SK-N-SH treated with all-trans-retinoic acid at 6 μM for 48 hours (cell line): ENCODE measurements around the gene NDUFAF2.

Experiments
- ATAC-seq: fragments of 200-7000 bp; cut with Tn5 transposase; 3 replicates; pipeline ENCODE4 v1.9.1; 2020; ENCODE audit warnings: mild to moderate bottlenecking, moderate library complexity
- ARNTL ChIP-seq: fragments of 450-650 bp; formaldehyde crosslinking; IDR thresholded peaks from 2 replicates; pipeline ENCODE4 v1.5.0; 2020; ENCODE audit warnings: low read depth, mild to moderate bottlenecking, moderate library complexity, borderline replicate concordance
- BACH2 ChIP-seq: fragments of 250-450 bp; sonication (Bioruptor Pico); IDR thresholded peaks from 2 replicates; pipeline ENCODE4 v1.9.0; 2021; ENCODE audit warnings: mild to moderate bottlenecking, borderline replicate concordance
- CSDC2 ChIP-seq: fragments of 250-450 bp; sonication (Bioruptor Pico); IDR thresholded peaks from 2 replicates; pipeline ENCODE4 v1.5.0; 2020; ENCODE audit warnings: mild to moderate bottlenecking, moderate library complexity
- GLIS3 ChIP-seq: fragments of 250-450 bp; sonication (Bioruptor Pico); IDR thresholded peaks from 2 replicates; pipeline ENCODE4 v1.5.0; 2020; ENCODE audit warnings: mild to moderate bottlenecking, moderate library complexity
- OSR1 ChIP-seq: fragments of 250-450 bp; sonication (Bioruptor Pico); IDR thresholded peaks from 2 replicates; pipeline ENCODE4 v1.8.0; 2022; ENCODE audit warnings: moderate library complexity, mild to moderate bottlenecking, inconsistent platforms
- POU6F1 ChIP-seq: fragments of 250-450 bp; sonication (Bioruptor Pico); IDR thresholded peaks from 2 replicates; pipeline ENCODE4 v1.8.0; 2021; ENCODE audit warnings: low read depth, mild to moderate bottlenecking, moderate library complexity, borderline replicate concordance
- PPARA ChIP-seq: fragments of 250-450 bp; sonication (Bioruptor Pico); IDR thresholded peaks from 2 replicates; pipeline ENCODE4 v1.5.0; 2020; ENCODE audit warnings: mild to moderate bottlenecking, borderline replicate concordance
- RARB ChIP-seq: fragments of 250-450 bp; sonication (Bioruptor Pico); IDR thresholded peaks from 2 replicates; pipeline ENCODE4 v1.8.0; 2021; ENCODE audit warnings: mild to moderate bottlenecking, moderate library complexity
- SNAI2 ChIP-seq: fragments of 250-450 bp; sonication (Bioruptor Pico); IDR thresholded peaks from 2 replicates; pipeline ENCODE4 v1.5.0; 2020; ENCODE audit warnings: mild to moderate bottlenecking, moderate library complexity
- TCF4 ChIP-seq: fragments of 250-450 bp; sonication (Bioruptor Pico); IDR thresholded peaks from 2 replicates; pipeline ENCODE4 v1.8.0; 2021; ENCODE audit warnings: mild to moderate bottlenecking, moderate library complexity, borderline replicate concordance
- ZC3H10 ChIP-seq: fragments of 250-450 bp; sonication (Bioruptor Pico); IDR thresholded peaks from 2 replicates; pipeline ENCODE4 v1.5.1; 2021; ENCODE audit warnings: mild to moderate bottlenecking, moderate library complexity
- ZFP3 ChIP-seq: fragments of 250-450 bp; sonication (Bioruptor Pico); IDR thresholded peaks from 2 replicates; pipeline ENCODE4 v1.5.0; 2020; ENCODE audit warnings: mild to moderate bottlenecking, moderate library complexity
- ZFP30 ChIP-seq: fragments of 450-650 bp; formaldehyde crosslinking; IDR thresholded peaks from 2 replicates; pipeline ENCODE4 v1.5.0; 2022; ENCODE audit warnings: mild to moderate bottlenecking, moderate library complexity
- ZNF565 ChIP-seq: fragments of 450-650 bp; formaldehyde crosslinking; conservative IDR thresholded peaks from 2 replicates; pipeline ENCODE4 v1.5.0; 2020; ENCODE audit warnings: low read depth, mild to moderate bottlenecking, moderate library complexity
- ZNF70 ChIP-seq: fragments of 450-650 bp; formaldehyde crosslinking; IDR thresholded peaks from 2 replicates; pipeline ENCODE4 v1.5.0; 2020; ENCODE audit warnings: mild to moderate bottlenecking, moderate library complexity
- ZNF8 ChIP-seq: fragments of 450-650 bp; formaldehyde crosslinking; IDR thresholded peaks from 2 replicates; pipeline ENCODE4 v1.5.0; 2020; ENCODE audit warnings: mild to moderate bottlenecking, moderate library complexity
- TF ChIP-seq, protein P1 (sequence below): fragments of 250-450 bp; sonication (Bioruptor Pico); IDR thresholded peaks from 2 replicates; pipeline ENCODE4 v1.5.1; 2021; ENCODE audit warnings: mild to moderate bottlenecking, moderate library complexity
- TF ChIP-seq, protein P2 (sequence below): fragments of 250-450 bp; sonication (Bioruptor Pico); IDR thresholded peaks from 2 replicates; pipeline ENCODE4 v1.8.0; 2020; ENCODE audit warnings: mild to moderate bottlenecking, moderate library complexity, borderline replicate concordance
- TF ChIP-seq, protein P3 (sequence below): fragments of 250-450 bp; sonication (Bioruptor Pico); IDR thresholded peaks from 2 replicates; pipeline ENCODE4 v1.5.1; 2020; ENCODE audit warnings: low read depth, mild to moderate bottlenecking, moderate library complexity
- TF ChIP-seq, protein P4 (sequence below): fragments of 250-450 bp; sonication (Bioruptor Pico); IDR thresholded peaks from 2 replicates; pipeline ENCODE4 v1.5.0; 2020; ENCODE audit warnings: mild to moderate bottlenecking, moderate library complexity

NDUFAF2 gene

DNA sequence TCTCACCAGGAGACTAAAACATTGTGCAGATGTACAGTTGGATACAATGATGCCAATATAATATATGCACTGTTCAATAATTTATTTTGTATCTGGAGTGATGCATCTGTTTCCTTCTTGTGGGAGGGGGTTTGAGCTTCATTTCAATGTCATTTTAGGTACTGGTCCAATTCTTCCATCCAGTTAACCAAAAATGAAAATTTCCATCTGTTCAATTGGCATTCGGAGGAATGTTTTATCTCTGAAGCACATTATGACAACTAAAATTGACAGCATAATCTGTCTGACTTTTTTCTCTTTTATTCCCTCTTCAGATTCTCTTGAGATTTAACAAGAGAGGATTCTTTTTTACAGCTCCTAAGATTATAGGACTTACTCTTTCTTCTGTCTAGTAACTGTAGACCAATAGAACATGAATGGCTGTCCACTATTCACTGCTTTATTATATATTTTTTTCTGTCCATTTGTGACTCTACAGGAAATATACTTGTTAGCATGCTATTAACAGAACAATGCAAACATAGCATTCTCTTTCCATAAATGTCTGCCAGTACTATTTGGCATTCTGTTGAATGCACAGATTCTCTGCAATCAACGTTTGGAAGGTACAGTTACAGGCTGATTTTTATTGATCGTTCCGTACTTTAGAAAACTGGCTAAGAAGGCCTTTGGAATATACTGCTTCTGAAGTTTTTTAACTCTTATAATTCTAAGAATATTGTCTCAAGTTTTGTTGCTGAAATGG, 57.8 kb downstream of the NDUFAF2 start:
- ATAC-seq: no peak
- TF ChIP-seq ZNF565: no peak

DNA sequence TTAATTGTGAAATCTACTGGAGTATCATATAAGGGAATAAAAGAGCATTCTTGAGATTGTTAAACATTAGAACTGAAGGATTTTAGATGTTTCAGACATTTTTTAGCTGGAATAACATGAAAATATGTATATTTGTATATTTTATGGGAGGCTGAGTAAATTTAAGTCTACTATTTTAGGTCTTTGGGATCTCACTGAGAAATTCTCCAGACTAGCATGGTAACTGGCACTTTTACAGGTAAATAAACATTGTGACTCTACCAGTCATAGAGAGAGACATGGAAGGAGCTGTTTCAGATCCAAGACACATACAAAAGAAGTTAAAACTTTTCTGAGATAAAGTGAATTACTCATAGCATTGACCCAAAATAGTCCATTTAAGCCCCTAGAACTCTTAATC, 59.4 kb downstream of the NDUFAF2 start:
- TF ChIP-seq ZC3H10 (CRISPR knock-in tag): no peak
- TF ChIP-seq POU6F1 (CRISPR knock-in tag): no peak
- no peak for TF ChIP-seq OSR1 (CRISPR knock-in tag)
- no peak for TF ChIP-seq GLIS3 (CRISPR knock-in tag)
- TF ChIP-seq ZFP30 (CRISPR knock-in tag): no peak
- no peak for TF ChIP-seq ZNF8 (CRISPR knock-in tag)
- TF ChIP-seq, protein P1, sequence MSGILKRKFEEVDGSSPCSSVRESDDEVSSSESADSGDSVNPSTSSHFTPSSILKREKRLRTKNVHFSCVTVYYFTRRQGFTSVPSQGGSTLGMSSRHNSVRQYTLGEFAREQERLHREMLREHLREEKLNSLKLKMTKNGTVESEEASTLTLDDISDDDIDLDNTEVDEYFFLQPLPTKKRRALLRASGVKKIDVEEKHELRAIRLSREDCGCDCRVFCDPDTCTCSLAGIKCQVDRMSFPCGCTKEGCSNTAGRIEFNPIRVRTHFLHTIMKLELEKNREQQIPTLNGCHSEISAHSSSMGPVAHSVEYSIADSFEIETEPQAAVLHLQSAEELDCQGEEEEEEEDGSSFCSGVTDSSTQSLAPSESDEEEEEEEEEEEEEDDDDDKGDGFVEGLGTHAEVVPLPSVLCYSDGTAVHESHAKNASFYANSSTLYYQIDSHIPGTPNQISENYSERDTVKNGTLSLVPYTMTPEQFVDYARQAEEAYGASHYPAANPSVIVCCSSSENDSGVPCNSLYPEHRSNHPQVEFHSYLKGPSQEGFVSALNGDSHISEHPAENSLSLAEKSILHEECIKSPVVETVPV (CRISPR knock-in tag): no peak
- no peak for TF ChIP-seq ARNTL (CRISPR knock-in tag)
- TF ChIP-seq BACH2 (CRISPR knock-in tag): no peak
- no peak for TF ChIP-seq ZNF70 (CRISPR knock-in tag)
- TF ChIP-seq, protein P2, sequence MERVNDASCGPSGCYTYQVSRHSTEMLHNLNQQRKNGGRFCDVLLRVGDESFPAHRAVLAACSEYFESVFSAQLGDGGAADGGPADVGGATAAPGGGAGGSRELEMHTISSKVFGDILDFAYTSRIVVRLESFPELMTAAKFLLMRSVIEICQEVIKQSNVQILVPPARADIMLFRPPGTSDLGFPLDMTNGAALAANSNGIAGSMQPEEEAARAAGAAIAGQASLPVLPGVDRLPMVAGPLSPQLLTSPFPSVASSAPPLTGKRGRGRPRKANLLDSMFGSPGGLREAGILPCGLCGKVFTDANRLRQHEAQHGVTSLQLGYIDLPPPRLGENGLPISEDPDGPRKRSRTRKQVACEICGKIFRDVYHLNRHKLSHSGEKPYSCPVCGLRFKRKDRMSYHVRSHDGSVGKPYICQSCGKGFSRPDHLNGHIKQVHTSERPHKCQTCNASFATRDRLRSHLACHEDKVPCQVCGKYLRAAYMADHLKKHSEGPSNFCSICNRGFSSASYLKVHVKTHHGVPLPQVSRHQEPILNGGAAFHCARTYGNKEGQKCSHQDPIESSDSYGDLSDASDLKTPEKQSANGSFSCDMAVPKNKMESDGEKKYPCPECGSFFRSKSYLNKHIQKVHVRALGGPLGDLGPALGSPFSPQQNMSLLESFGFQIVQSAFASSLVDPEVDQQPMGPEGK (CRISPR knock-in tag): no peak
- no peak for TF ChIP-seq ZFP3
- no peak for TF ChIP-seq TCF4 (CRISPR knock-in tag)
- TF ChIP-seq, protein P3, sequence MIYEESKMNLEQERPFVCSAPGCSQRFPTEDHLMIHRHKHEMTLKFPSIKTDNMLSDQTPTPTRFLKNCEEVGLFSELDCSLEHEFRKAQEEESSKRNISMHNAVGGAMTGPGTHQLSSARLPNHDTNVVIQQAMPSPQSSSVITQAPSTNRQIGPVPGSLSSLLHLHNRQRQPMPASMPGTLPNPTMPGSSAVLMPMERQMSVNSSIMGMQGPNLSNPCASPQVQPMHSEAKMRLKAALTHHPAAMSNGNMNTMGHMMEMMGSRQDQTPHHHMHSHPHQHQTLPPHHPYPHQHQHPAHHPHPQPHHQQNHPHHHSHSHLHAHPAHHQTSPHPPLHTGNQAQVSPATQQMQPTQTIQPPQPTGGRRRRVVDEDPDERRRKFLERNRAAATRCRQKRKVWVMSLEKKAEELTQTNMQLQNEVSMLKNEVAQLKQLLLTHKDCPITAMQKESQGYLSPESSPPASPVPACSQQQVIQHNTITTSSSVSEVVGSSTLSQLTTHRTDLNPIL (CRISPR knock-in tag): no peak
- TF ChIP-seq, protein P4, sequence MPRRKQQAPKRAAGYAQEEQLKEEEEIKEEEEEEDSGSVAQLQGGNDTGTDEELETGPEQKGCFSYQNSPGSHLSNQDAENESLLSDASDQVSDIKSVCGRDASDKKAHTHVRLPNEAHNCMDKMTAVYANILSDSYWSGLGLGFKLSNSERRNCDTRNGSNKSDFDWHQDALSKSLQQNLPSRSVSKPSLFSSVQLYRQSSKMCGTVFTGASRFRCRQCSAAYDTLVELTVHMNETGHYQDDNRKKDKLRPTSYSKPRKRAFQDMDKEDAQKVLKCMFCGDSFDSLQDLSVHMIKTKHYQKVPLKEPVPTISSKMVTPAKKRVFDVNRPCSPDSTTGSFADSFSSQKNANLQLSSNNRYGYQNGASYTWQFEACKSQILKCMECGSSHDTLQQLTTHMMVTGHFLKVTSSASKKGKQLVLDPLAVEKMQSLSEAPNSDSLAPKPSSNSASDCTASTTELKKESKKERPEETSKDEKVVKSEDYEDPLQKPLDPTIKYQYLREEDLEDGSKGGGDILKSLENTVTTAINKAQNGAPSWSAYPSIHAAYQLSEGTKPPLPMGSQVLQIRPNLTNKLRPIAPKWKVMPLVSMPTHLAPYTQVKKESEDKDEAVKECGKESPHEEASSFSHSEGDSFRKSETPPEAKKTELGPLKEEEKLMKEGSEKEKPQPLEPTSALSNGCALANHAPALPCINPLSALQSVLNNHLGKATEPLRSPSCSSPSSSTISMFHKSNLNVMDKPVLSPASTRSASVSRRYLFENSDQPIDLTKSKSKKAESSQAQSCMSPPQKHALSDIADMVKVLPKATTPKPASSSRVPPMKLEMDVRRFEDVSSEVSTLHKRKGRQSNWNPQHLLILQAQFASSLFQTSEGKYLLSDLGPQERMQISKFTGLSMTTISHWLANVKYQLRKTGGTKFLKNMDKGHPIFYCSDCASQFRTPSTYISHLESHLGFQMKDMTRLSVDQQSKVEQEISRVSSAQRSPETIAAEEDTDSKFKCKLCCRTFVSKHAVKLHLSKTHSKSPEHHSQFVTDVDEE (CRISPR knock-in tag): no peak
- TF ChIP-seq ZNF565: no peak
- no peak for TF ChIP-seq CSDC2 (CRISPR knock-in tag)
- TF ChIP-seq, all 23 proteins: peak for 0
- no peak for ATAC-seq

DNA sequence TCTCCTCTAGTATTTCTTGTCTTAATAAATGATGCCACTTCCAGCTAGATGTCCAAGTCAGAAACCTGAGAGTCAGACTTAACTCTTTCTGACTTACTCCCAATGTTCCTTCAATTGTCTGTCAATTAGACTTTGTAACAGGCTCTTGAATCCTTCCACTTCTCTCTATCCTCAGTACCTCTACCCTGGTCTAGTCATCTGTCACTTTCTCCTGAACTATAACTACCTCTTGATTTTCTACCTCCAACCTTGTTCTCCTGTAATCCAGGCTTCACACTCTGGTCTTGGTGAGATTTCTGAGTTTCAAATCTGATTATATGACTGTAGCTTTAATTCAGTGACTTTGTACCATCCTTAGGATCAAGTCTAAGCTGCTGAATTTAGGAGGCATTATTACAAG, 64.9 kb downstream of the NDUFAF2 start:
- no peak for TF ChIP-seq PPARA
- no peak for TF ChIP-seq SNAI2
- TF ChIP-seq ZNF70 (CRISPR knock-in tag): no peak
- TF ChIP-seq BACH2 (CRISPR knock-in tag): no peak
- no peak for TF ChIP-seq OSR1 (CRISPR knock-in tag)
- no peak for TF ChIP-seq POU6F1 (CRISPR knock-in tag)
- TF ChIP-seq, protein P4 (CRISPR knock-in tag): no peak
- TF ChIP-seq, protein P2 (CRISPR knock-in tag): no peak
- TF ChIP-seq ZNF565: no peak
- TF ChIP-seq RARB: no peak
- no peak for TF ChIP-seq ZFP3
- TF ChIP-seq ZC3H10 (CRISPR knock-in tag): no peak
- no peak for TF ChIP-seq ZNF8 (CRISPR knock-in tag)
- ATAC-seq: no peak
